NB4 (cell line): Measurements from ENCODE around the gene FRK.

ENCODE experiments used
- POLR2A ChIP-seq: IDR thresholded peaks from 2 replicates; pipeline ENCODE4 v1.6.1; 2011; ENCODE audit warnings: mild to moderate bottlenecking; ENCODE audit not compliant: insufficient read length; ENCODE audit errors: extremely low read depth
- TF ChIP-seq, protein P1 (sequence below): IDR thresholded peaks from one replicate; pipeline ENCODE4 v1.5.1; 2012; ENCODE audit warnings: low read depth, low read length

DNA sequence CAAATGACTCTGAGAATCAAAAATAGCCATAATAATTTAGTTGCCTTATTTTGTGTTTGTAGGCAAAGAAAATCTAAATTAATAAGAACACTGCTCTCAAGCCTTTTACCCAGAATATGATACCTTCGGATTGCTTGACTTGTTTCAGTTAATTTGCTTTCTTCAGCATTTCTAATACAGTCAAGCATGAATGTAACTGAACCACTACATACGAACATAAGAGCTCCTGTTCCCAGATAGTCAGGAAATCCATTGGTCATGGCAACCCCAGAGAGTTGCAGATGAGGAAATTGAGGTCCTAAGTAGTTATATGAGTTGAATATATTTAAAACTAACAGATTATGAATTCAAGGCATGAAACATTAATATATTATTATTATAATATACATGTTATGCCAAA lies 2.9 kb downstream of the FRK start:
- no peak for TF ChIP-seq POLR2A
- TF ChIP-seq, protein P1, sequence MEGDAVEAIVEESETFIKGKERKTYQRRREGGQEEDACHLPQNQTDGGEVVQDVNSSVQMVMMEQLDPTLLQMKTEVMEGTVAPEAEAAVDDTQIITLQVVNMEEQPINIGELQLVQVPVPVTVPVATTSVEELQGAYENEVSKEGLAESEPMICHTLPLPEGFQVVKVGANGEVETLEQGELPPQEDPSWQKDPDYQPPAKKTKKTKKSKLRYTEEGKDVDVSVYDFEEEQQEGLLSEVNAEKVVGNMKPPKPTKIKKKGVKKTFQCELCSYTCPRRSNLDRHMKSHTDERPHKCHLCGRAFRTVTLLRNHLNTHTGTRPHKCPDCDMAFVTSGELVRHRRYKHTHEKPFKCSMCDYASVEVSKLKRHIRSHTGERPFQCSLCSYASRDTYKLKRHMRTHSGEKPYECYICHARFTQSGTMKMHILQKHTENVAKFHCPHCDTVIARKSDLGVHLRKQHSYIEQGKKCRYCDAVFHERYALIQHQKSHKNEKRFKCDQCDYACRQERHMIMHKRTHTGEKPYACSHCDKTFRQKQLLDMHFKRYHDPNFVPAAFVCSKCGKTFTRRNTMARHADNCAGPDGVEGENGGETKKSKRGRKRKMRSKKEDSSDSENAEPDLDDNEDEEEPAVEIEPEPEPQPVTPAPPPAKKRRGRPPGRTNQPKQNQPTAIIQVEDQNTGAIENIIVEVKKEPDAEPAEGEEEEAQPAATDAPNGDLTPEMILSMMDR = no peak
